Measurements from ENCODE around the gene SRGAP1.

SRGAP1 gene

GRCh38 chr12:64082116-64082515 lies 237.6 kb downstream of the SRGAP1 start:
- TF ChIP-seq, protein P1, sequence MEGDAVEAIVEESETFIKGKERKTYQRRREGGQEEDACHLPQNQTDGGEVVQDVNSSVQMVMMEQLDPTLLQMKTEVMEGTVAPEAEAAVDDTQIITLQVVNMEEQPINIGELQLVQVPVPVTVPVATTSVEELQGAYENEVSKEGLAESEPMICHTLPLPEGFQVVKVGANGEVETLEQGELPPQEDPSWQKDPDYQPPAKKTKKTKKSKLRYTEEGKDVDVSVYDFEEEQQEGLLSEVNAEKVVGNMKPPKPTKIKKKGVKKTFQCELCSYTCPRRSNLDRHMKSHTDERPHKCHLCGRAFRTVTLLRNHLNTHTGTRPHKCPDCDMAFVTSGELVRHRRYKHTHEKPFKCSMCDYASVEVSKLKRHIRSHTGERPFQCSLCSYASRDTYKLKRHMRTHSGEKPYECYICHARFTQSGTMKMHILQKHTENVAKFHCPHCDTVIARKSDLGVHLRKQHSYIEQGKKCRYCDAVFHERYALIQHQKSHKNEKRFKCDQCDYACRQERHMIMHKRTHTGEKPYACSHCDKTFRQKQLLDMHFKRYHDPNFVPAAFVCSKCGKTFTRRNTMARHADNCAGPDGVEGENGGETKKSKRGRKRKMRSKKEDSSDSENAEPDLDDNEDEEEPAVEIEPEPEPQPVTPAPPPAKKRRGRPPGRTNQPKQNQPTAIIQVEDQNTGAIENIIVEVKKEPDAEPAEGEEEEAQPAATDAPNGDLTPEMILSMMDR (IDR thresholded peaks at IDR 0.05; ENCODE audit: insufficient read depth, missing control alignments), result no peak
- FAIRE-seq (no peak), DNase-seq (ENCODE audit: insufficient read length, low spot score) (no peak)

GRCh38 chr12:64082866-64083268 lies 238.4 kb downstream of the SRGAP1 start:
- TF ChIP-seq, protein P1 (IDR thresholded peaks at IDR 0.05; ENCODE audit: insufficient read depth, missing control alignments), result no peak
- FAIRE-seq, result no peak

GRCh38 chr12:64083285-64084210 lies 239.0 kb downstream of the SRGAP1 start:
- TF ChIP-seq, protein P1 (IDR thresholded peaks at IDR 0.05; ENCODE audit: insufficient read depth, missing control alignments), result no peak
- no peak for DNase-seq (ENCODE audit: insufficient read length, low spot score)
- no peak for FAIRE-seq

More at GRCh38 chr12:64082866-64083268, 238.4 kb downstream of the SRGAP1 start:
- no peak for DNase-seq (ENCODE audit: insufficient read length, low spot score)

- FAIRE-seq, result no peak
- no peak for DNase-seq (ENCODE audit: insufficient read length, low spot score)
- TF ChIP-seq, protein P1 (IDR thresholded peaks at IDR 0.05; ENCODE audit: insufficient read depth, missing control alignments), result no peak
Observed at GRCh38 chr12:64085154-64085553, 240.7 kb downstream of the SRGAP1 start.

- TF ChIP-seq, protein P1 (IDR thresholded peaks at IDR 0.05; ENCODE audit: insufficient read depth, missing control alignments), result no peak
- DNase-seq (ENCODE audit: insufficient read length, low spot score) (no peak), FAIRE-seq (no peak)
Observed at GRCh38 chr12:64085996-64086395, 241.5 kb downstream of the SRGAP1 start.

DNA sequence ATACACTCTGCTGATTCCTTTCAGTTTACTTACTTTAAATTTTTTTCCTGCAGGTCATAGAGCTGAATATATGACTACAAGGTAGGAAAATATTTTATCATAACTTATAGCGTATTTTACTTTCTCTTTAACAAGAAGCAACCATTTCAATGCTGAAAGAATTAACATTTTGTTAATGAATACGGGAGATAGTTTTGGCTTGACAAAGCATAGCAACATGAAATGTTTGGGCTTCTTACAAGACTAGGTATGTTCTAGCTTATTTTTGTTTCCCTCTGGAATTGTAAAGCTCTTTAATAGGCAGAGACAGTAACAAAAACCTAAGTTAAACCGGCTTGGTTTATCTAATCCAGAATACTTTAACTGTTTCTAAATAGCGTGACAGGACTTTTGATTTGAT lies 242.4 kb downstream of the SRGAP1 start:
- TF ChIP-seq, protein P1 (IDR thresholded peaks at IDR 0.05; ENCODE audit: insufficient read depth, missing control alignments), result no peak
- DNase-seq (ENCODE audit: insufficient read length, low spot score), result no peak
- no peak for FAIRE-seq

- TF ChIP-seq, protein P1 (IDR thresholded peaks at IDR 0.05; ENCODE audit: insufficient read depth, missing control alignments), result no peak
- DNase-seq (ENCODE audit: insufficient read length, low spot score) (no peak), FAIRE-seq (no peak)
Observed at GRCh38 chr12:64087761-64088160, 243.3 kb downstream of the SRGAP1 start.

All from D721Med (cell line).